Spinal cord (tissue), 10 donors: ENCODE results near the gene MATK. TPM values are rescaled to one million over a fixed set of nuclear protein-coding genes. Genes with fewer than 3 reads are reported as not detected.

ENCODE experiments used
- DNase-seq, 6 donors: peaks; one replicate each; pipeline versions ENCODE4 v3.0.0 to v3.0.0-alpha.2; 2013 to 2015; ENCODE audit warnings: low spot score in 6 of 6, low read depth in 4 of 6
- H3K27ac ChIP-seq: one replicate; pipeline ENCODE4 v1.5.1; 2013; ENCODE audit warnings: low read depth, low read length, control low read depth
- H3K27me3 ChIP-seq: one replicate; pipeline ENCODE4 v1.6.1; 2013; ENCODE audit warnings: low read length; ENCODE audit not compliant: control insufficient read depth, insufficient read depth
- H3K36me3 ChIP-seq: one replicate; pipeline ENCODE4 v1.6.1; 2013; ENCODE audit warnings: low read length; ENCODE audit not compliant: control insufficient read depth, insufficient read depth
- H3K4me1 ChIP-seq: one replicate; pipeline ENCODE4 v1.6.1; 2013; ENCODE audit warnings: low read length; ENCODE audit not compliant: control insufficient read depth, insufficient read depth
- H3K4me3 ChIP-seq: one replicate; pipeline ENCODE4 v1.5.1; 2013; ENCODE audit warnings: low read depth, low read length, control low read depth
- H3K9me3 ChIP-seq: one replicate; pipeline ENCODE4 v1.6.1; 2013; ENCODE audit warnings: low read length; ENCODE audit not compliant: control insufficient read depth, insufficient read depth
- WGBS: methylation state at CpG from one replicate; pipeline ENCODE4 v1.1.5; 2013; ENCODE audit warnings: missing lambda C conversion rate; ENCODE audit not compliant: insufficient coverage; 5-methylcytosine and 5-hydroxymethylcytosine counted together
- polyA plus RNA-seq, 2 donors: library from polyadenylated mRNA; unstranded; fragments of 120-200 nt; gene quantifications; one replicate each; pipeline ENCODE4 v1.2.1, GENCODE V29; 2013; ENCODE audit not compliant: insufficient read length in 2 of 2
- total RNA-seq, 2 donors: library from RNA; depleted of rRNA in 1 of 2; stranded (reverse); fragments of 120-200 nt in 1 of 2; fragments of >200 nt in 1 of 2; gene quantifications; one replicate each; pipeline versions ENCODE4 v1.2.3 to v1.2.4, GENCODE V29; 2013 to 2014
- donor health status: healthy.

The MATK gene
- total and polyA plus RNA-seq, 4 donors, result 11.5 to 62.5 (median 41.9) TPM

DNA sequence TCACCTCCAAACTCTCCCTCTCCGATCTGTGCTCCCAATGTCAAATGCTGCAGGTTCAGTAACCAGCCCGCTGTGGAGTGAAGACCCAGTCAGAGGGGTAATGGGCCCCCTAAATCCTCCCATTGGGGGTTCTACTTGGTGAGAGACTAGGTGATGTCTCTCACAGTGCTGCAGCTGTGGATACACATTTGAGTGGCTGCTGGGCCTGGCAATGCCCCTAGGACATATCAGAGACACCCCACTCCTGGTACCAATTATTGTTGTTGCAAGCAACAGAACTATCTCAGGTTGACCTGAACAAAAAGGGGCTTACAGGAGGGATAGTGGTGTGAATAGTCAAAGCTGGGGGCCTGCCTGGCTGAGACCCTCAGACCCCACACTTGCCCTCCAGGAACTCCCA is 4.6 kb downstream of the MATK start:
- Histone ChIP-seq H3K9me3 (peaks cover 6% of the 10 kb centered on the region), H3K4me1 (peaks cover 6% of the 10 kb centered on the region), H3K36me3 (peaks cover 41% of the 10 kb centered on the region), H3K27ac (no peak overlapping the region), H3K4me3 (no peak overlapping the region), H3K27me3 (peaks cover 10% of the 10 kb centered on the region)
- DNase-seq, result no peak
- WGBS, result 90% methylated on average over 2 of the region's 2 CpGs

DNA sequence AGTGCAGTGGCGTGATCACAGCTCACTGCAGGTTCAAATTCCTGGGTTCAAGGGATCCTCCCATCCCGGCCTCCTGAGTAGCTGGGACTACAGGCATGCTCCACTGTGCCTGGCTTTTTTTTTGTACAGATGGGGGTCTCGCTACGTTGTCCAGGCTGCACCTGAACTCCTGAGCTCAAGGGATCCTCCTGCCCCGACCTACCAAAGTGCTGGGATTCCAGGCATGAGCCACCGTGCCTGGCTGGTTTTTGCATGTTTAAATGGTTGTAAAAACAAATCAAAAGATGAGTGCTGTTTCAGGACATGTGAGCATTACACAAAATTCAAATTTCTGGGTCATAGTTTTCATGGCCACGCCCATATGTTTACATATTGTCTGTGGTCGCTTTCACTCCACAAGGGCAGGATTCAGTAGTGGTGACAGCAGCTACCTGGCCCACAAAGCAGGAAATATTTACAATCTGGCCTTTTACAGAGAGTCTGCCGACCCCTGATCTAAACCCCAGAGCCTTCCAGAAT is 5.3 kb downstream of the MATK start:
- H3K4me3 ChIP-seq, result no peak overlapping the region
- peaks cover 6% of the 10 kb centered on the region for H3K9me3 ChIP-seq
- DNase-seq, result no peak
- H3K27ac ChIP-seq, result no peak overlapping the region
- H3K4me1 ChIP-seq, result peaks cover 6% of the 10 kb centered on the region
- peaks cover 41% of the 10 kb centered on the region for H3K36me3 ChIP-seq
- H3K27me3 ChIP-seq, result peaks cover 10% of the 10 kb centered on the region
- 90% methylated on average over 8 of the region's 9 CpGs for WGBS

DNA sequence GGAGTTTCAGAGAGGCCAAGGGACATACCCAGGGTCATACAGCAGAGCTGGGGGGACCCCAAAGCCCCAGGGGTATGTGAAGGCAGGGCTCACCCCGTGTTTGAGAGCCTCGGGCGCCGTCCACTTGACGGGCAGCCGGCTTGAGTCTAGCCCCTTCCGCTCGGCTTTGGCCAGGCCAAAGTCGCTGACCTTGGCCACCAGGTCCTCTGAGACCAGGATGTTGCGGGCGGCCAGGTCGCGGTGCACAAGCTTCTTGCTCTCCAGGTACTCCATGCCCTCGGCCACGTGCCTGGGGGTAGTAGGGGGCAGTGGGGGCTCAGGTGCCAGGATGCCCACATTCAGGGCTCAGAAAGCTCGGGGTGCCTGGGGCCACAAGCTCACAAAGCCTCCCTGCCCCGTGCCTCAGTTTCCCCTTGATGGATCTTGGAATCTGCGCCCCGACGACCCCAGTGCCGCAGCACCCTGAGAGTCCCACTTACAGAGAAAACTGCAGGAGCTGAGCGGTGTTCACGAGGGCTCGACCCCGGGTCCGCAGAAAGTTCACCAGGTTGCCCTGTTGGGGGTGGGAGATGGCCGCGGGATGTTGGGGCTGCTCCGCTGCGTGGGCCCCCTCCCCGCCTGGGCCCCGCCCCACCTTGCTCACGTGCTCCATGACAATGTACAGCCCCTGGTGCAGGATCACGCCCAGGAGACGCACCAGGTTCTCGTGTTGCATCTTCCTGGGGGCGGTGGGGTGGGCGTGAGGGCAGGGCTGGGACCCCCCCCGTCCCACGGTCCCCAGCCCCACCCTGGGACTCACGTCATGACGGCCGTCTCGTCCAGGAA is 7.1 kb downstream of the MATK start:
- peaks cover 36% of the 10 kb centered on the region for H3K36me3 ChIP-seq
- DNase-seq, result no peak
- H3K4me3 ChIP-seq, result no peak overlapping the region
- 84% methylated on average over 32 of the region's 44 CpGs for WGBS
- H3K27ac ChIP-seq, result no peak overlapping the region
- no peaks in the 10 kb centered on the region for H3K4me1 ChIP-seq
- peaks cover 6% of the 10 kb centered on the region for H3K9me3 ChIP-seq
- no peaks in the 10 kb centered on the region for H3K27me3 ChIP-seq

DNA sequence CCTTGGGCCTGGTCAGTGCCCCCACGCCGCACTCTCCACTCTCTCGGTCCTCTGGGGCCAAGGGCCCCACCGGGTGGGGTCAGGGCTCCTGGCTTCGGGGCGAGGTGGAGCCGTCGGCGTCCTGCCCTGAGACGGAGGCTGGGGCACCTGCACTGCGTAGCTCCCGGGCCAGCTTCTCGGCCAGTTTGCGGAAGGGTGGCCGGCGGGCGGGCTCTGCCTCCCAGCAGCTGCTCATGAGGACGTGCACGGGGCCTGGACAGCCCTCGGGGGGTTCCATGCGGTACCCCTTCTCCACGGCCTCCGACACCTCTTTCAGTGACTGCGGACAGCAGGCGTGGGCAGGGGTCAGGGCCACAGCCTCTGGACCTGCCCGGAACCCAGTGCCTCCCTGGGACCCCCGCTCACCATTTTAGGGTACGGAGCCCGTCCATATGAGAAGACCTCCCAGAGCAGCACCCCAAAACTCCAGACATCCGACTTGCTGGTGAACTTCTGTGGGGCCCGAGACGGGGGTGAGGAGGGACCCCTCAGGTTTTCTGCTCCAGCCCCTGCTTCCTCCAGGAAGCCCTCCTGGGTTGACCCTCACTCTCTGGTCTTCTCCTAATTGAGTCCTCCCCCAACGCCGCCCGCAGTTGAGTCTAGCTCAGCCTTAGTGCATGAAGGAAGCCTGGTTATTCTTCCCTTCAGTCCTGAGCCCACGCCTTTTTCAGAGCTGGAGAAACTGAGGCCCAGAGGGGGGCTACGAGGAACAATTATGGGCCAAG is 7.9 kb downstream of the MATK start:
- H3K4me1 ChIP-seq, result no peaks in the 10 kb centered on the region
- H3K4me3 ChIP-seq, result no peak overlapping the region
- H3K36me3 ChIP-seq, result peaks cover 28% of the 10 kb centered on the region
- no peak overlapping the region for H3K27ac ChIP-seq
- 89% methylated on average over 37 of the region's 37 CpGs for WGBS
- no peak for DNase-seq
- no peaks in the 10 kb centered on the region for H3K27me3 ChIP-seq
- H3K9me3 ChIP-seq, result peaks cover 6% of the 10 kb centered on the region

DNA sequence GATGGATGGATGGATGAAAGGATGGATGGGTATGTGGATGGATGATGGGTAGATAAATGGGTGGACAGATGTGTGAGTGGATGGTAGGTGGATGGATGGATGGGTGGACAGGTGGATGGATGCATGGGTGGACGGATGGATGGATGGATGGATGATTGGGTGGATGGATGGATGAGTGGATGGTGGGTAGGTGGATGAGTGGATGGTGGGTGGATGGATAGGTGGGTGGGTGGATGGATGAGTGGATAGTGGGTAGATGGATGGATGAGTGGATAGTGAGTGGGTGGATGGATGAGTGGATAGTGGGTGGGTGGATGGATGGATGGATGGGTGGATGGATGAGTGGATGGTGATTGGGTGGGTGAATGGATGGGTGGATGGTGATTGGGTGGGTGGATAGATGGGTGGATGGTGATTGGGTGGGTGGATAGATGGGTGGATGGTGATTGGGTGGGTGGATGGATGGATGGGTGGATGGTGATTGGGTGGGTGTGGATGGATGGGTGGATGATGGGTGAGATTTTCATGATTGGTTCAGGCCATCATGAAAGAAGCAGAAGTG is 9.6 kb downstream of the MATK start:
- Histone ChIP-seq H3K36me3 (peaks cover 18% of the 10 kb centered on the region), H3K27ac (no peak overlapping the region), H3K27me3 (no peaks in the 10 kb centered on the region), H3K4me1 (no peaks in the 10 kb centered on the region), H3K9me3 (peaks cover 2% of the 10 kb centered on the region), H3K4me3 (no peak overlapping the region)
- no peak for DNase-seq
- WGBS, result 77% methylated on average over 1 of the region's 1 CpG

DNA sequence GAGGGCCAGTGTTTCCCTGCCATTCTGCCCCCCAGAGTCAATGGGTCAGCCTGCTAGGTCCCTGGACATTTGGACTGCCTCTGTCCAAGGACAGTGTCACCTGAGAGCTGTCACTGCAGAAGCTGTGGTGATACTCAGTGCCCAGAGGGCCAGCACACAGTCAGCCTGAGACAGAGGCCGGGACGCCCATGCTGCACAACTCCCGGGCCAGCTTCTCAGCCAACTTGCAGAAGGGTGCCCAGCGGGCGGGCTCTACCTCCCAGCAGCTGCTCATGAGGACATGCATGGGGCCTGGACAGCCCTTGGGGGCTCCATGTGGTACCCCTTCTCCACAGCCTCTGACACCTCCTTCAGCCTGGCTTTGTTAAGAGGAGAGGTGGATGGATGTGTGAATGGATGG is 10.3 kb downstream of the MATK start:
- 92% methylated on average over 5 of the region's 5 CpGs for WGBS
- Histone ChIP-seq H3K9me3 (no peaks in the 10 kb centered on the region), H3K4me3 (no peak overlapping the region), H3K4me1 (no peaks in the 10 kb centered on the region), H3K36me3 (peaks cover 22% of the 10 kb centered on the region), H3K27me3 (no peaks in the 10 kb centered on the region), H3K27ac (no peak overlapping the region)
- no peak for DNase-seq

DNA sequence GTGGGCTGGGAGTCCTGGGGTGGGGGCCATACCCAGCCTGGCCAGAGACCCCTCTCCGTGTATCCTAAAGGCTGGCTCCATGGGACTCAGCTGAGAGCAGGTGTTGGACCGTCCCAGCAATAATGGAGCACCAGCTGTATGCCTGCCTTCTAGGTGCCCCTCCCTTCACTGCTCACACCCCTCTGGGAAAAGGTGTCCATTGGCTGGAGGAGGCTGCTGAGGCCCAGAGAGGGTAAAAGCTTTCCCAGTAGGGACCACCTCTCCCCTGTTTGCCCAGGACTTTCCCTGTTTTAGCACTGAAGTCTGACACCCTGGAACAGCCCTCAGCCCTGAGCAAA is 10.8 kb downstream of the MATK start:
- Histone ChIP-seq H3K9me3 (no peaks in the 10 kb centered on the region), H3K4me1 (no peaks in the 10 kb centered on the region), H3K4me3 (no peak overlapping the region), H3K27ac (no peak overlapping the region), H3K27me3 (no peaks in the 10 kb centered on the region), H3K36me3 (peaks cover 26% of the 10 kb centered on the region)
- no peak for DNase-seq
- WGBS, result 93% methylated on average over 2 of the region's 2 CpGs

DNA sequence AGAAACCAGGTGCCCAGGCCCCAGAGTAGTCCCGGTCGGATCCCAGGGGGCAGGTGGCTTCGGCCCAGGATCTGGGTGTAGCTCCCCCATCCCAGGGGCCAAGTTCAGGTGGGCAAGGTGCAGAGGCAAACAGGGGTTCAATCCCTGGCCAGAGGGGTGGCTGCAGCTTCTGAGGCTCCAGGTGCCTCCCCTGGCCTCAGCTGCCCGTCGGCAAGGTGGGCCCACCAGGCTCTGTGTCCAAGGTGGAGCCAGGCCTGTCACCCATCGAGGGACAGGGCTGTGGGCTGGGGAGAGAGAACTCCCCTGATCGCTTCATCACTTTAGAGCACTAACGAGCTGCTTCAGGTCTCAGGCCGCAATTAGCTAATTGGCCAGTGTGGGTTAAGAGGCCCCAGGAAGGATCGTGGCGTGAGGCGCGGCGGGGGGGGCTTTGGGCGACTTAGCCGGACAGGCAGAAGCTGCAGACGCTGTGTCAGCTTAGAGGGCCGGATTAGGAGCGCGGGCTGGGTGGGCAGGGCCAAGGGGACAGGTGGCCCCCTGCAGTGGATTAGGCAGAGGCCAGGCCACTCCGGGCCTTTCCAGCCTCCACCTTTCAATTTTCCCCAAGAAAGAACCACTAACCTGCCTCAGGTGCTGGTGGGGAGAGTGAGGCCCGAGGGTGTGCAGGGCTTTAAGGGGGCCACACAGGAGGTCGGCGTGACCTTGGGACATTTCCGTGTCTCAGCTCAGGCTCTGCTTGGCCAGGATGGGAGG is 11.4 kb downstream of the MATK start:
- Histone ChIP-seq H3K27me3 (no peaks in the 10 kb centered on the region), H3K36me3 (peaks cover 31% of the 10 kb centered on the region), H3K9me3 (no peaks in the 10 kb centered on the region), H3K4me1 (no peaks in the 10 kb centered on the region), H3K27ac (no peak overlapping the region), H3K4me3 (no peak overlapping the region)
- DNase-seq, result no peak
- WGBS, result 57% methylated on average over 21 of the region's 25 CpGs

DNA sequence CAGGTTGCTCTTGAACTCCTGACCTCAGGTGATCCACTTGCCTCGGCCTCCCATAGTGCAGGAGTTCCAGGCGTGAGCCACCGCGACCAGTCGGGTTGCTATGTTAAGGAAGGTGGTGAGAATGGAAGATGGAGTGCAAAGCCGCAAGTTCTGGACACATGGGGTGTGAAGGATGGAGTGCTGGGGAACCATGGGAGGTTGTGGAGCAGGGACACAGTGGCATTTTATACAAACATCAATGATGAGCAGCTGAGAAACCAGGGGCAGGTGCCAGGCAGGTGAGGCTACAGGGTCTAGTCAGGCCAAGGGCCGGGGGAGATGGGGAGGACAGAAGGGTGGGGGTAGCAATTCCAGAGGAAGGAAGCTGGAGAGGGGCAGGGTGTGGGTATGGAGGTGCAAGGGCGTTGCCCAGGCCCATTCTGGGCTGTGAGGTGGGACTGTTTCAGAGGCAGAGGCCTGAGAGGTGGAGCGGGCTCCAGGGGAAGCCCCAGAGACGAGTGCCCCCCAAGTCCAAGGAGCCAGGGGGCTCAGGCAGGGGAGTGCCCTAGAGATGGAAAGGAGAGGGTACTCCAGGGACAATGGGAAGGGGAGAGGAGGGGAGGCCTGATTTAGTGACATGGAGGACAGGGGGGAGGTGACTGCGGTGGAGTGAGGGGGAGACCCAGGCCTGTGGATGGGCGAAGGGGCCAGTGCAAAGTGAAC is 12.2 kb downstream of the MATK start:
- H3K27ac ChIP-seq, result no peak overlapping the region
- 79% methylated on average over 12 of the region's 12 CpGs for WGBS
- H3K27me3 ChIP-seq, result no peaks in the 10 kb centered on the region
- H3K4me1 ChIP-seq, result no peaks in the 10 kb centered on the region
- peaks cover 34% of the 10 kb centered on the region for H3K36me3 ChIP-seq
- DNase-seq, result no peak
- H3K9me3 ChIP-seq, result no peaks in the 10 kb centered on the region
- H3K4me3 ChIP-seq, result no peak overlapping the region
